ENCODE data around the gene KCNH3. TPM values are rescaled to one million over a fixed set of nuclear protein-coding genes. Genes with fewer than 3 reads are reported as not detected.

Gene KCNH3
- total and polyA plus RNA-seq, 2 of the 8 experiments (the other 6 are each of a cell fraction or from before 2014, with no cell fraction given) = 0.24 to 0.50 TPM

DNA sequence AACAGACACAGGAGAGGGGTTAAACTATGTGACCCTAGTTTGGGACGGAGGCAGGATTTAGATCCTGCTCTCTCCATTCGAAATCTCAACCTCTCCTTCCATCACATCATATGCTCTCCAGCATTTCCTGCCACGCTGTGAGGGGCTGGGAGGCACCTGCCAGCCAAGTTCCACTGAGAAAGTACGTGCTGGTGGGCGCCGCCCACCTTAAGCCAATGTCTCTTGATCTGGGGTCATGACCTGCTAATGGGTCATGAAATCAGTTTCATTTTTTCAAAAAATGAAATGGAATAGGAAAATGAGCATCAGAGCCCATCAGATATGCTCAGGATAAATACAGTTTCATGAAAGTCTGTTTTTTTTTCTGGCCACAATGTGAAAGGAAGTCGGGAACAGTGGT is 21.9 kb downstream of the KCNH3 start:
- Histone ChIP-seq H3K79me1 (ENCODE audit: low read depth, low read length) (peaks cover 4% of the 10 kb centered on the region; the same call in 1 of the 2 replicates), H3K18ac (ENCODE audit: extremely low read depth, low read length) (no peak overlapping the region), H2BK15ac (ENCODE audit: low read length) (no peak overlapping the region), H3K79me2 (ENCODE audit: control insufficient read depth in 1 of 2, insufficient read depth in 2 of 2, low read length in 2 of 2) (no peaks in the 10 kb centered on the region), H3K14ac (ENCODE audit: insufficient read length) (no peak overlapping the region), H3K9me3 (ENCODE audit: insufficient read depth in 2 of 2, low read depth in 1 of 2, low read length in 1 of 2) (no peaks in the 10 kb centered on the region), H4K20me1 (replicated peaks in 1 of 2; ENCODE audit: control insufficient read depth in 1 of 2, insufficient read depth in 2 of 2, low read length in 2 of 2) (peaks cover 0 to 12% of the 10 kb centered on the region in 2 experiments), H4K91ac (replicated peaks; ENCODE audit: insufficient read length, low read length) (no peak overlapping the region), H3K4me2 (ENCODE audit: insufficient read depth in 1 of 2, low read depth in 2 of 2, low read length in 2 of 2) (no peak overlapping the region), H2BK20ac (ENCODE audit: low read length) (no peak overlapping the region), H2BK12ac (ENCODE audit: low read depth, low read length) (no peak overlapping the region), H4K8ac (ENCODE audit: extremely low read depth, insufficient read depth, low read length) (no peak overlapping the region), H2AFZ (ENCODE audit: low read length) (no peak overlapping the region), H3K4me3 (ENCODE audit: extremely low read depth in 1 of 4, insufficient read depth in 2 of 4, low read depth in 3 of 4, low read length in 4 of 4) (no peak overlapping the region), H3K56ac (replicated peaks; ENCODE audit: insufficient read length, low read depth, low read length) (no peak overlapping the region), H3K36me3 (ENCODE audit: control insufficient read depth in 2 of 4, insufficient read depth in 4 of 4, low read length in 3 of 4) (peaks cover 28 to 66% (median 46%) of the 10 kb centered on the region in 4 experiments; a peak in 7 of 8 replicates), H3K9ac (replicated peaks in 1 of 4; ENCODE audit: extremely low read depth in 1 of 4, low read depth in 3 of 4, low read length in 3 of 4) (no peak overlapping the region), H2BK5ac (ENCODE audit: low read depth, low read length) (no peak overlapping the region), H3K4ac (replicated peaks; ENCODE audit: insufficient read length, low read depth, low read length) (no peak overlapping the region), H3K23me2 (ENCODE audit: low read depth, low read length) (no peaks in the 10 kb centered on the region), H3K27ac (ENCODE audit: low read depth, low read length) (no peak overlapping the region), H3K4me1 (replicated peaks in 1 of 4; ENCODE audit: control insufficient read depth in 3 of 4, insufficient read depth in 4 of 4, low read length in 3 of 4) (no peaks in the 10 kb centered on the region), H2AK5ac (ENCODE audit: low read depth, low read length) (no peak overlapping the region), H4K5ac (ENCODE audit: insufficient read length, low read depth, low read length) (no peak overlapping the region), H3K23ac (ENCODE audit: insufficient read length) (no peak overlapping the region), H2BK120ac (replicated peaks; ENCODE audit: low read depth, low read length) (no peak overlapping the region), H3K27me3 (replicated peaks in 1 of 4; ENCODE audit: control insufficient read depth in 3 of 4, extremely low read depth in 1 of 4, insufficient read depth in 3 of 4, low read length in 3 of 4) (no peaks in the 10 kb centered on the region)
- CTCF ChIA-PET (ENCODE audit: partially characterized antibody) = interaction anchor here (1.1 to 14.0 kb wide), 4 partner anchors 8 to 218 kb away, joined by 3 to 140 read pairs (median 60); no protein-coding TSS in a partner anchor
- DNase-seq (ENCODE audit: low read depth in 1 of 2, low spot score in 2 of 2) (no peak), FAIRE-seq (no peak)
- WGBS, 2 experiments (ENCODE audit: extremely low coverage in 1 of 2, insufficient coverage in 1 of 2, insufficient read length in 1 of 2, insufficient replicate concordance in 2 of 2, low coverage in 1 of 2, low lambda C conversion rate in 2 of 2, missing lambda C conversion rate in 1 of 2) = 93% methylated on average over 7 of the region's 7 CpGs; no CpG with 5 or more reads in 1 of the 2 experiments
- POLR2A ChIA-PET (ENCODE audit: partially characterized antibody) = interaction anchor here (1.2 to 1.7 kb wide), 6 partner anchors 9 to 59 kb away, joined by 3 to 5 read pairs (median 3); no protein-coding TSS in a partner anchor
- no peak for TF ChIP-seq POU5F1 (IDR thresholded peaks at IDR 0.05; ENCODE audit: low read depth, low read length)
- no peak for TF ChIP-seq SRF (IDR thresholded peaks at IDR 0.05; ENCODE audit: low read depth, low read length)
- no peak for TF ChIP-seq SP4 (IDR thresholded peaks at IDR 0.05; ENCODE audit: low read length)
- TF ChIP-seq, protein P1, sequence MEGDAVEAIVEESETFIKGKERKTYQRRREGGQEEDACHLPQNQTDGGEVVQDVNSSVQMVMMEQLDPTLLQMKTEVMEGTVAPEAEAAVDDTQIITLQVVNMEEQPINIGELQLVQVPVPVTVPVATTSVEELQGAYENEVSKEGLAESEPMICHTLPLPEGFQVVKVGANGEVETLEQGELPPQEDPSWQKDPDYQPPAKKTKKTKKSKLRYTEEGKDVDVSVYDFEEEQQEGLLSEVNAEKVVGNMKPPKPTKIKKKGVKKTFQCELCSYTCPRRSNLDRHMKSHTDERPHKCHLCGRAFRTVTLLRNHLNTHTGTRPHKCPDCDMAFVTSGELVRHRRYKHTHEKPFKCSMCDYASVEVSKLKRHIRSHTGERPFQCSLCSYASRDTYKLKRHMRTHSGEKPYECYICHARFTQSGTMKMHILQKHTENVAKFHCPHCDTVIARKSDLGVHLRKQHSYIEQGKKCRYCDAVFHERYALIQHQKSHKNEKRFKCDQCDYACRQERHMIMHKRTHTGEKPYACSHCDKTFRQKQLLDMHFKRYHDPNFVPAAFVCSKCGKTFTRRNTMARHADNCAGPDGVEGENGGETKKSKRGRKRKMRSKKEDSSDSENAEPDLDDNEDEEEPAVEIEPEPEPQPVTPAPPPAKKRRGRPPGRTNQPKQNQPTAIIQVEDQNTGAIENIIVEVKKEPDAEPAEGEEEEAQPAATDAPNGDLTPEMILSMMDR (IDR thresholded peaks at IDR 0.05; ENCODE audit: control extremely low read depth in 1 of 3, insufficient read depth in 1 of 3, low read depth in 1 of 3, low read length in 3 of 3) = no peak
- TF ChIP-seq, protein P2, sequence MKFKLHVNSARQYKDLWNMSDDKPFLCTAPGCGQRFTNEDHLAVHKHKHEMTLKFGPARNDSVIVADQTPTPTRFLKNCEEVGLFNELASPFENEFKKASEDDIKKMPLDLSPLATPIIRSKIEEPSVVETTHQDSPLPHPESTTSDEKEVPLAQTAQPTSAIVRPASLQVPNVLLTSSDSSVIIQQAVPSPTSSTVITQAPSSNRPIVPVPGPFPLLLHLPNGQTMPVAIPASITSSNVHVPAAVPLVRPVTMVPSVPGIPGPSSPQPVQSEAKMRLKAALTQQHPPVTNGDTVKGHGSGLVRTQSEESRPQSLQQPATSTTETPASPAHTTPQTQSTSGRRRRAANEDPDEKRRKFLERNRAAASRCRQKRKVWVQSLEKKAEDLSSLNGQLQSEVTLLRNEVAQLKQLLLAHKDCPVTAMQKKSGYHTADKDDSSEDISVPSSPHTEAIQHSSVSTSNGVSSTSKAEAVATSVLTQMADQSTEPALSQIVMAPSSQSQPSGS (IDR thresholded peaks at IDR 0.05; ENCODE audit: low read length) = no peak
- no peak for TF ChIP-seq RXRA (IDR thresholded peaks at IDR 0.05; ENCODE audit: insufficient read depth, low read depth, low read length)
- TF ChIP-seq EGR1 (IDR thresholded peaks at IDR 0.05; ENCODE audit: borderline replicate concordance, low read depth, low read length) = no peak
- no peak for TF ChIP-seq MAFK (IDR thresholded peaks at IDR 0.05; ENCODE audit: low read depth, low read length)
- TF ChIP-seq YY1 (IDR thresholded peaks at IDR 0.05; ENCODE audit: low read depth, low read length) = no peak
- no peak for TF ChIP-seq KDM1A (IDR thresholded peaks at IDR 0.05; ENCODE audit: borderline replicate concordance, low read length)

All from H1 (cell line).